GM10266 (cell line): ENCODE measurements around the gene RNF44.

Experiments used
- DNase-seq: peaks from one replicate; pipeline ENCODE4 v3.0.0; 2012; ENCODE audit errors: extremely low spot score
- CTCF ChIP-seq: IDR thresholded peaks from 2 replicates; pipeline ENCODE4 v1.5.1; 2012; ENCODE audit warnings: mild to moderate bottlenecking, low read depth; ENCODE audit not compliant: control insufficient read depth, insufficient read depth; ENCODE audit errors: missing control alignments

The RNF44 gene

GRCh38 chr5:176564002-176564401 is 26.8 kb upstream of the RNF44 start:
- no peak for DNase-seq
- no peak for TF ChIP-seq CTCF

- TF ChIP-seq CTCF = no peak
- no peak for DNase-seq
Measured at GRCh38 chr5:176562189-176562588, 25.0 kb upstream of the RNF44 start.

GRCh38 chr5:176561259-176561658 is 24.1 kb upstream of the RNF44 start:
- DNase-seq = no peak
- TF ChIP-seq CTCF = no peak

GRCh38 chr5:176560364-176560763 is 23.2 kb upstream of the RNF44 start:
- no peak for DNase-seq
- no peak for TF ChIP-seq CTCF

- DNase-seq = no peak
- no peak for TF ChIP-seq CTCF
Measured at GRCh38 chr5:176559683-176560082, 22.5 kb upstream of the RNF44 start.

- TF ChIP-seq CTCF = no peak
Measured at GRCh38 chr5:176557846-176558245, 20.6 kb upstream of the RNF44 start.

GRCh38 chr5:176553260-176554085 is 16.3 kb upstream of the RNF44 start:
- TF ChIP-seq CTCF = no peak
- no peak for DNase-seq

More at GRCh38 chr5:176557846-176558245, 20.6 kb upstream of the RNF44 start:
- no peak for DNase-seq
